HG03103 (cell line): Measurements from ENCODE around the gene AGAP3.

Source experiments
- ATAC-seq: cut with Tn5 transposase; IDR thresholded peaks from one replicate; pipeline ENCODE4 v1.9.1; 2021; ENCODE audit warnings: low read depth; ENCODE audit not compliant: unreplicated experiment

AGAP3 gene

DNA sequence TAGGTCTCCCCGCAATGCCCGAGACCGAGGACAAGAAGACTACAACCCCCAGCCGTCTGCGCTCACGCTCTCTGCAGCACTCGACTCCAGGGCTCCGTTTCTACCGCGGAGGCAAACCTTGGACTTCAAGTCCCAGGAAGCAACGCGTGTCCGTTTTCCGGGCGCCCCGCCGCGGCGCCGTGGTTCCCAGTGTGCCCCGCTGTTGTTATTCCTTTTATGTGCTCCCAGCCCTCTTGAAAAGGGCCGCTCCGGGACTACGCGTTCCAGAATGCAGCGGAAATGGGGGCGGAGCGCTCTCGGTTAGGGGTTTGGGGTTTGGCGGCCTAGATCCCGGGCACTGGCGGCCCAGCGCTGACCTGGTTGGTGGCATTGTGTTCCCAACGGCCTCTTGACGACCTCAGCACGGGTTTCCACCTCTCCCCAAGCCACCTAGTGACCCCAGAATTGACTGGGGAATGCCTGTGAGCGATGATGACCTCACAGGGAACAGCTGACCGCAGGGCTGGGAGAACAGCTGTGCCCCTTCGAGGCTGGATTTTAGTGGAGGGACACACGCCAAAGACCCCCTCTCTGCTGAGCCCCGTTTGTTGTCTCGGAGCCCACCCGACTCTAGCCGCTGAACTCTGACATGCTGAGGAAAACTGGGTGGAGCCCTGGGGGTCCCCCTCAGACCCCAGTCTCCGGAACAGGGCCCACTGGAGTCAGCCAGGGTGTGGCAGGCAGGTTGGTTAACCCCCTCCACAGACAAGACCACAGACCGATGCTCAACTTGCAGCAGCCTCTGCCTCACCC is 28.1 kb upstream of the AGAP3 start:
- peak; percentile 80 for ATAC-seq

DNA sequence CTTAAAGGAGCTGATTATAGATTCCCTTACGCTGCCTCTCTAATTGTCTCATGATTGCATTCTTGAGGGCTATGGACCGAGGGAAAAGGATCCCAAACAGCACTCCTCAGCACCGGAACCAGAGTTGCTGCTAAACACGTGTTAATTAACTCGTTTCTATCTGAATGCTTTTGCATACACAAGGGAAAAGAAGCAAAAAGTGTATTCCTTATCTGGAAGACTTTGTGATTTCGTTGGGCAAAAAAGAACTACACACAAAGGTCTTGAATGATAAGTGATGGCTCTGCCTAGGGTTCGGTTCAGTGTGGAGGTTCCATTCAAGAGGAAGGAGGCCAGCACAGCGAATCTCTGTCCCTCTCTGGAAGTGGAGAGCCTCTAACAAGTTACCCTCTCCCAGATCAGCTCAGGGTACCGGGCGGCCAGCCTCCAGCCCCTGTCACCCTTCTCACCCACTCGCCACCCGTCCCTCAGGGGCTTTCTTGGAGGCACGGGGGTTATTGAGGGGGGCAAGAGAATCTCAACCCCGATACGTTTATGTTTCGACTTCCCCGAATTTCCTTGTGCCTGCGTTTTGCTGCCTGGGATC is 27.4 kb upstream of the AGAP3 start:
- no peak for ATAC-seq

DNA sequence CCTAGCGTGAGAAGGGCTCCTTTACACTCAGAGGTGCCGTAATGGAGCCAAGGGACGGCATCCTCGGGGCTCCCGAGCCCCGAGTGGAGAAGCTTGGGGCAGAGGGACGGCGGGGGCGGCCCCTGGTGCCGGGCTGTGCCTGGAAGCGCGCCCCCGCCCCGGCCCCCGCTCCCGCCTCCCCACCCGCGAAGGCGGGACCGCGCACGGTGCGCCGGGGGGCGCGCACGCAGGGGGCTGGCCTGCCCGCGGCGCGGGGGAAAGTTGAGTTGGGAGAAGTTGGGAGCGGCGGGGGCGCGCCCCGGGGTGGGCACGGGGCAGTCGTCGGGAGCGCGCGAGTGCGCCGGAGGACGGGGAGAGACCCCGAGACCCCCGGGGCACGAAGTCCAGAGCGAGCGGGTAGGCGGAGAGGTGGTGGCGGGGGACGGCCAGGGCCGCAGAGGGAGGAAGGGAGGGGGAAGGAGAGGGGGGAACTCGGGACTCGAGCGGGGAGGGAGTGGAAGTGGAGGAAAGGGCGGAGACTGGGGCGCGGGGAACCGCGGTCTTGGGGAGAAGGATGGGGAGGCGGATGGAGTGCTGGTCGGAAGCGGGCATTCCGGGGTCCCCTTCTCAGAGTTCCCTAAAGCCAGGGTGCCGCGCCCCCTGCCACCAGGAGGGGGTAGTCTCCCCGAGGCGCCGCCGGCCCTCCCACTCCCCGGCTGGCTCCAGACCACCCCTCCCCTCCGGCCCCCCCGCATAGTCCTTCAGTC is 26.7 kb upstream of the AGAP3 start, which contains the start of gene SLC4A2:
SLC4A2 (plus strand) TSS at position 223 of the 746 bp plus-strand sequence. CDS start 2,399 bp downstream, outside the sequence.
- peak; percentile 30 for ATAC-seq

DNA sequence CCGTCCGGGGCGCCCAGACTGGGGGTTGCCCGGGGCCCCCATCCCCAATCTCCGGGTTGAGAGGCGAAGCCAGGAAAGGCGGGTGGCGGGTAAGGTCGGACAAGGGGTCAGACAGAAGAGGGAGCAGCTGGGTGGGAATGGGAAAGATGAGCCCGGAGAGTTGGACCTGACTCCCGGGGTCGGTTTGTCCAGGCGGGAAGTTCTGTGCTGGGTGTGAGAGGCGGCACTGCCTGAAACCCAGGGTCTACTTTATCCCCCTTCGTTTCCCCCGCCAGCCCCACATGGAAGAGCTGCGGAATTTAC is 26.2 kb upstream of the AGAP3 start:
- no peak for ATAC-seq

DNA sequence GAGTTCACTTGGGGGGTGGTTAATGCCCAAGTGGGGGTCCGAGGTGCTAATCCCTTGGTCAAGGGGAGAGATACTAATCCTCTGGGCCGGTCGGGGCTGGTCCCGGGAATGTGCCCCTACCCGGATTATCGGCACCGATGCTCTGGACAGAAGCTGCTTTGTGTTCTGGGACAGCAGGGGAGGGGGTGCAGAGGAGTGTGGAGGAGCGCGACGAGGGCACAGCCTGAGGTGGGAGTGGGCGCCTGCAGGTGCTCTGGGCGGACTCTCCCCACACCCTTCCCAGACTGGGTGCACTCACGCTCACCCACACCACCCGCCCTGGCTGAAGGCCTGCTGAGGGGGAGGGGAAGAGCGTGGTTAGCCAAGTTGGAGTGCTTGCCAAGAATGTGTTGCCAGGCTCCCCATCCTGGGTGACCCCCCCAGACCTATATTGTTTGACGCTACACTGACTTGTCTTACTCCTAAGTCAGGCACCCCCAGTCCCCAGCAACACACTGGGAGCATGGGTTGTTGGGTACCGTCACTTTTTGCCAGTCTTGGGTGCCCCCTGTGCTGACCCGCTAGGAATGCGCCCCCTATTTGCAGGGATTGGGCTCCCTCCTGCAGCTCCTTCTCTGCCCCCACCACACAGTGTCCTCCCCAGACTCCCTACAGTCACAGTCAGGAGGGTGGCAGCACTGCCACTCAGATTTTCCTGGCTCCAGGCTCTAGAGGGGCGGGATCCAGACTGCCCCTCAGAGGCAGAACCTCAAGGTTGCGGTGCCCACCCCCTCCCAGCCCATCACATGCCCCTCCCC is 25.7 kb upstream of the AGAP3 start:
- no peak for ATAC-seq

DNA sequence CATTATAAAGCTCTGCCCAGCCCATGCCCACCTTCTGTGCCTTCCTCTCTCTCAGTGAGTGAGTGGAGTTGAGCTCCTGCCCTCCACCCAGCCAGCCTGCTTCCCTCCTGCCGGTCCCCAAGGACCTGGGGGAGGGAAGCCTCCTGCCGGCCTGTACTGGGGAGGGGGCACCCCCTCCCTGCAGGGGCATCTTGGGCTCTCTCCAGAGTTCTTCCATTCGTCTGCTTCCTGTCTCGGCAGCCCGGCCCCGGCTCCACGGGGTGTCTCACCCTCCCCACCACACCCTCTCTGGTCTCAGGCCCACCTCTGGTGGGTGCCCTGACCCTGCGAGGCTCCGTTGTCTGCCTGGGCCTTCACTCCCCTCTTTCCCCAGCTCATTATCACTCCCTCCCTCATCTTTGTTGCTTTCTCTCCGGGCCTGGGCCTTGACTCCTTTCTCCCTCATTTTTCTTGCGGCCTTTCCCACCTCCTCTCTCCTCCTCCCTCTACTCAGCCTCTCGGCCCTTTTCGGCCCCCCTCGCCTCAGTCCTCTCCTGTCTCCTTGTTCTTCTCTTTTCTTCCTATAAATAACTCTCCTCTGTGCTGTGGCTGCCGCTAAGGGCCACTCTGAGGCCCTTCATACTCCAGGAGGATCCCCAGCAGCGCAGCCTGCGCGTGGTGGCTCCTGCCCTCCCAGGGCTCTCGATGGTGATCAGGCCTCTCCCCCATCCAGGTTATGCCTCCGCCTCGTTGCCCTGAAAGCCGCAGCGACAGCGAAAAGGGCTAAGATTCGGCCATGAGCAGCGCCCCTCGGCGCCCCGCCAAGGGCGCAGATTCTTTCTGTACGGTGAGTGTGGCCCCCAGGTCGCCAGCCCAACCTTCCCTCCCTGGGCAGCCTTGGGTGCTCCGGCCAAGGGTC is 24.8 kb upstream of the AGAP3 start:
- ATAC-seq, result no peak

DNA sequence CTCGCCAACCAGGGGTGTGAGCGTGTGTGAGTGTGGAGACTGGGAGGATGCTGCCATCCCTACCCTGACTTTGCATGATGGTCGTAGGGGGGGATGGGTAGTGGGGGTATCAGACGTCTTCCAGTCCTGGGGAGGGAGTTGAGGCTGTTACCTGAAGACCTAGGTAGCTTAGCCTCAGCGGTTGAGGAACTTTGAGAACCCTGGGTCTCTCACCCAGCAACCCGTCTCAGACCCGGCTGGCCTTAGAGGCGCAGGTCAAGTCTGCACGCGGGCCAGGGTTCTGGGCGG is 24.2 kb upstream of the AGAP3 start:
- ATAC-seq, result no peak

DNA sequence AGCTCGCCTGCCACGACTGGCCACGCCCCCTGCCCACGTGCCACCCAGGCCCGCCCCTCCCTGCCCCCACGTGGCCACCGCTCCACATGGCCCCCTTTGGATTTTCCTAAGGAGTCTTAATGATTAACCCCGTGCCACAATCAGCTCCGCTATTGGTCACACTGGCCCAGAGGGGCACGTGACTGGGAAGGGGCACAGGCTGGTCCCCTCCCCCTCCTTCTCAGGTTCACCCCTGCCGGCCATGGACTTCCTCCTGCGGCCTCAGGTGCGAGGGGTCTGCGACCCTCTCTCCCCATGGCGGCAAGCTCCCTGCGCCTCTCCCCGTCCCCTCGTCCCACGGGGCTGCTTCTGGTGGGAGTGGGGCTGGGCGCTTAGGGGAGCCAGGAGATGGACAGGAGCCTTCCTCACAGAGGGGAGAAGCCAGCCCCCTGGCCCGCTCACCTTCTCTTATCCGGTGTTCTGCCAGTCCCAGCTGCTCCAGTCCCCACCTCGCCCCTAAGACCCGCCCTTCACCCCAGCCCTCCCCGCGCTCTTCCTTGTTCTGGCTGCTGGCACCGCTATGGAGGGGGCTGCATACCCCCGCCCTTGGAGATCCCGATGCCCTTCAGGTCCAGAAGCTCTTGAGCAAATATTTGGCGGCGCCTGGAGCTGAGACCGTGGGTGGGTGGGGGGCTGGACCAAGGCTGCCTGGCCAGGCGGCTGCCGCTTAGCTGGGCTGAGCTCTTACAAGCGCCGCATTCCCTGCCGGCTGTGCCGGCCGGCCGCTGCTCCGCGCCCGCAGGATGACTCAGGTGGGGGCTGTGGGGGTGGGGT is 23.7 kb upstream of the AGAP3 start:
- no peak for ATAC-seq

DNA sequence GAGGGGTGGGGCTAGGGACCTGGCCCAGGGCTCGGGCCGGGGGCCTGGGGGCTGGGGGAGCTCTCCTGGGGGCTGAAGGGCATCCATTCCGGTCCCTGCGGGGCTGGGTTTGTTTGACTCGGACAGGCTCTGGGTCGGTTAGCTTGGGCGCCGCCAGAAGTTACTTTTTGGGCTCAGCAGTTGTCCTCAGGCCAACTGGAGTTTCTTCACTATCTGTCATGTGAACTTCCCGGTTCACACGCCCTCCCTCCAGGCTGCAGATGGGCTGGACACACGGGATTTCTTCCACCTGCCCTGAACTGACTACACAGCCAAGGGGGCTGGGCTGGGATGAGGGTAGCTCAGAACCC is 23.1 kb upstream of the AGAP3 start:
- ATAC-seq, result no peak

DNA sequence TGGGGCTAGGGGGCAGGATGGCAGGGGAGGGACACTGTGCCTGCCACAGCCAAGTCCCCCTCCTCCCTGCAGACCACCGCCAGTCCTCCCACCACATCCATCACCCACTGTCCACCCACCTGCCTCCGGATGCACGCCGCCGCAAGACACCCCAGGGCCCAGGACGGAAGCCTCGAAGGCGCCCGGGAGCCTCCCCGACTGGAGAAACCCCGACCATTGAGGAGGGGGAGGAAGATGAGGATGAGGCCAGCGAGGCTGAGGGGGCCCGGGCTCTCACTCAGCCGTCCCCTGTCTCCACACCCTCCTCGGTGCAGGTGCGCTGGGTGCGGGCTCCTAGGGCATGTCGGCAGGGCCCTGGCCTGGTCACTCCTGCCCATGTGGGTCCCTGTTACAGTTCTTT is 21.8 kb upstream of the AGAP3 start:
- no peak for ATAC-seq

DNA sequence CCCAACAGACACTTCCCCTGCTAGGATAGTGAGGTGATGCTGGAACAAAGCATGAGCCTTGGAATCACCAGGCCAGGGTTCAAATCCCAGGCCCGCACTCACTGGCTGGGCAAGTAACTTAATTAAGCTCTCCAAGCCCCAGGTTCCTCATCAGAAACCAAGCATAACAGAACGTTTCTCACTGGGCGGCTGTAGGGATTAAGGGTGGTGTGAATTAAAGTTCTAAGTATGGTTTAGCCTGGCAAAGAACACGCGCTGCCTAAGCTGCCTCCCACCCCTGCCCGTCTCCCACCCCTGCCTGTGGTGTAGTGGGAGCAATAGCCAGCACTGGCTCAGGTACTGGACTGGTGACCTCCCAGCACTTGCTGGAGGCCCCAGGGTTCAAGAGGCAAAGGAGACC is 21.3 kb upstream of the AGAP3 start:
- ATAC-seq, result no peak

DNA sequence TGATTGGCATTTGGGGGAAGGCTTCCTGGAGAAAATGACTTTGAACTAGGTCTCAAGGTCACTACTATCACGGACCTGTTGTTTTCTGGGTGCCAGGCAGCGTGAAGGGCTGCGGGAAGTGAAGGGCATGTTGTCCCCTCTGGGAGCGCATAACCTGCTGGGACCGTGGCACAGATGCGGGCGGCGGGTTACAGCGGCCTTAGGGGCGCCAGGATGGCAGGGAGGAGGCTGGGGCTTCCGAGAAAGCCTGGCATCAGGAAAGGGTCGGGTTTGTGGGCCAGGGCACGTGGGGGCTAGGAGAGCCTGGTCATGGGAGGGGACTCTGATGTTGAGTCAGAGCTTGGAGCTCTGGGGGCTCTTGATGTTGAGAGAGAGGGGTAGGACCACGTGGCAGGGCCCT is 20.8 kb upstream of the AGAP3 start:
- ATAC-seq, result no peak

DNA sequence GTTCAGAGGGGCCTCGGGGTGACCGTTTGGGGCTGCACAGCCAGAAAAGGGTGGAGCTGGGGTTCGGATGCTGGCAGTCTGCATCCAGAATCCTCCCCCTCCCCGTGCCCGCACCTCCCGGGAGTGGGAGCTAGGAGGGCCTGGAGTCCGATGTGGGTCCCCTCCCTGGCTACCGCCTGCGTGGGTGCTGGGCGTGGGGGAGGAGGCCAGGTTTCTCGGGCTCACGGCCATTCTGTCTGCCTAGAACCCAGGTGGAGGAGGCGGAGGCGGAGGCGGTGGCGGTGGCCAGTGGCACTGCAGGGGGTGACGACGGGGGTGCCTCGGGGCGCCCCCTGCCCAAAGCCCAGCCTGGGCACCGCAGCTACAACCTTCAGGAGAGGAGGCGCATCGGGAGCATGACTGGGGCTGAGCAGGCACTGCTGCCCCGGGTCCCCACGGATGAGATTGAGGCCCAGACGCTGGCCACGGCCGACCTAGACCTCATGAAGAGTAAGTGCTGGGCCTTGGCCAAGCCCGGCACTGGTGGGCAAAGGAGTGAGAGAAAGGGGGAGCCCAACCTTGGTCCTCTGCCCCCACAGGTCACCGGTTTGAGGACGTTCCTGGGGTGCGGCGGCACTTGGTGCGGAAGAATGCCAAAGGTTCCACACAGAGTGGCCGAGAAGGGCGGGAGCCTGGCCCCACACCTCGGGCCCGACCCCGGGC is 19.9 kb upstream of the AGAP3 start:
- ATAC-seq, result no peak

DNA sequence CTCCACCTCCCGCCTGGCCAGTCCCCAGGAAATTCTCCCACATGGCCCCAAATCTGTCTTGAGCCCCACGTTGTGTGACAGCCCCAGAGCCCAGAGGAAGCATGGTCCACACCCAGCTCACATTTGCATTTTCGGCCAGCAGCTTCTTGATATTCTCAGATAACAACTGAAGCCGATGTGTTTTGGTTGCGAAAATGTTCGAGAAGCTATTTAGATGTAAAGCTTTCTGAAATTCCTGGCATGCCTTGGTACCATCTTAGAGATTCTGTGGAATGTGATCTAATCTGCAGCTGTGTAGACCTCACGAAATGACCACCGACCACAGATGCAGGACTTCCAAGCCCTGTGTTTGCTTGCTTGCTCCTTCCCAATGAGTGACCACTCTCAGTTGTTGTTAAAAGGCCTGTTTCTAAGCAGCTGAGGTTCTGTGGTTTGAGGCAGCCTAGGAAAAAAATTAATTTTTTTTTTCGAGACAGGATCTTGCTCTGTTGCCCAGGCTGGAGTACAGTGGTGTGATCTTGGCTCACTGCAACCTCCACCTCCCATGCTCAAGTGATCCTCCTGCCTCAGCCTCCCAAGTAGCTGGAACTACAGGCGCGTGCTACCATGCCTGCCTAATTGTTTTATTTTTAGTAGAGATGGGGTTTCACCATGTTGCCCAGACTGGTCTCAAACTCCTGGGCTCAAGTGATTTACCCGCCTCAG is 18.1 kb upstream of the AGAP3 start:
- no peak for ATAC-seq

DNA sequence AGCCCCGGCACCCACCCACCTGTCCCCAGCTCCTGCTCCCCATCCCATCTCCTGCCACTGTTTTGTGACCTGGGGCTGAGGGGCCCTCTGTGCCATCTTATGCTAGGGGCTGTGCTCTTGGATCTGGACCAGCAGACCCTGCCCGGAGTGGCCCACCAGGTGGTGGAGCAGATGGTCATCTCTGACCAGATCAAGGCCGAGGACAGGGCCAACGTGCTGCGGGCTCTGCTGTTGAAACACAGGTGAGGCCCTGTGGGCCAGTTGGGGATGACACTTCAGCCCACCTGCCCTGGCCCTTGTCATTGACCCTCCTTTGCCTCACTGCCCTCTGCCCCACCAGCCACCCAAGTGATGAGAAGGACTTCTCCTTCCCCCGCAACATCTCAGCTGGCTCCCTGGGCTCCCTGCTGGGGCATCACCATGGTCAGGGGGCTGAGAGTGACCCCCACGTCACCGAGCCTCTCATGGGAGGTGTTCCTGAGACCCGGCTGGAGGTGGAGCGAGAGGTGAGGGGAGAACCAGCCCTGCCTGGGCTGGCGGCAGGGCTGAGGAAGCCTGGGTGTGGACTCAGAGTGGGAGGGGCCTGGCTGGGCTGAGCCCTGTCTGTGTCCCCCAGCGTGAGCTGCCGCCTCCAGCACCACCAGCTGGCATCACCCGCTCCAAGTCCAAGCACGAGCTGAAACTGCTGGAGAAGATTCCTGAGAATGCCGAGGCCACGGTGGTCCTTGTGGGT is 16.3 kb upstream of the AGAP3 start:
- no peak for ATAC-seq

DNA sequence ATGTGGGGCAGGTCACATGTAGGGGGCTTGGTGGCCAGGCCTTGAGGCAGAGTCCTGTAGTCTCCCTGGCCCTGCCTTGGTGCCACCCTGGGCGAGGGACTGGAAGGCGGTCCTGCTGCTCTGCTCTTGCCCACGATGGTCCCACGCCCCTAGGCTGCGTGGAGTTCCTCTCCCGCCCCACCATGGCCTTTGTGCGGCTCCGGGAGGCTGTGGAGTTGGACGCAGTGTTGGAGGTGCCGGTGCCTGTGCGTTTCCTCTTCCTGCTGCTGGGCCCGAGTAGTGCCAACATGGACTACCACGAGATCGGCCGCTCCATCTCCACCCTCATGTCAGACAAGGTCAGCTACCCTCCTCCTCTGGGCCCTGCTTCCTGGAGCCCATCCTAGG is 15.7 kb upstream of the AGAP3 start:
- no peak for ATAC-seq

DNA sequence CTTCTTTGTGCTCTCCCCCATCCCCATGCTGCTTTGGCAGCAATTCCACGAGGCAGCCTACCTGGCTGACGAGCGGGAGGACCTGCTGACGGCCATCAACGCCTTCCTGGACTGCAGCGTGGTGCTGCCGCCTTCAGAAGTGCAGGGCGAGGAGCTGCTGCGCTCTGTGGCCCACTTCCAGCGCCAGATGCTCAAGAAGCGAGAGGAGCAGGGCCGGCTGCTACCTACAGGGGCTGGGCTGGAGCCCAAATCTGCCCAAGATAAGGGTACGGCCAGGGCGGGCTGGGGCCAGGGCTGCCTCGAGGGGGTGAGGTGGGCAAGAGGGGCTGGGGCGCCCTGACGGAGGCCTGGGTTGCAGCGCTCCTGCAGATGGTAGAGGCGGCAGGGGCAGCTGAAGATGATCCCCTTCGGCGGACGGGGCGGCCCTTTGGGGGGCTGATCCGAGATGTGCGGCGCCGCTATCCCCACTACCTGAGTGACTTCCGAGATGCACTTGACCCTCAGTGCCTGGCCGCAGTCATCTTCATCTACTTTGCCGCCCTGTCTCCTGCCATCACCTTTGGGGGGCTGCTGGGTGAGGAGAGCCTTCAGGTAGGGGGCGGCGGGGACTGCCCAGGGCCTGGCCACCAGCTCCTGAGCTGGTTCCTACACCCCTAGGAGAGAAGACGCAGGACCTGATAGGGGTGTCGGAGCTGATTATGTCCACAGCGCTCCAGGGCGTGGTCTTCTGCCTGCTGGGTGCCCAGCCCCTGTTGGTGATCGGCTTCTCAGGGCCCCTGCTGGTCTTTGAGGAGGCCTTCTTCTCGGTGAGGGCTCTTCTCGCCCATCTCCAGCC is 15.0 kb upstream of the AGAP3 start:
- no peak for ATAC-seq
